ENCODE data around the gene CLEC4C. TPM values are rescaled to one million over a fixed set of nuclear protein-coding genes. Genes with fewer than 3 reads are reported as not detected.
"Not testable (repeated sequence)": the region's sequence is repeated elsewhere in the genome, so short reads cannot be mapped to it uniquely, and the experiment has no call there.

CLEC4C gene
- total RNA-seq, 1 experiment from 2014 or later = not detected

- ChIA-PET CTCF (no interaction called here), POLR2A (ENCODE audit: unreplicated experiment) (no interaction called here)
- TF ChIP-seq CTCF (conservative IDR thresholded peaks at IDR 0.05; ENCODE audit: low read depth, low read length) (no peak), EZH2phosphoT487 (IDR thresholded peaks at IDR 0.05; ENCODE audit: borderline replicate concordance, low read length) (no peak), EZH2 (IDR thresholded peaks at IDR 0.05; ENCODE audit: low read length, unreplicated experiment) (no peak)
- DNase-seq (no peak), ATAC-seq (no peak)
- no peak overlapping the region for H2AFZ ChIP-seq (ENCODE audit: low read length)
- no peaks in the 10 kb centered on the region for H3K9me3 ChIP-seq (ENCODE audit: low read length)
- no peaks in the 10 kb centered on the region for H3F3A ChIP-seq (ENCODE audit: low read length, unreplicated experiment)
- no peaks in the 10 kb centered on the region for H3K4me1 ChIP-seq (ENCODE audit: insufficient read depth, low read length)
- H3K27me3 ChIP-seq (ENCODE audit: low read length) = peaks cover 32% of the 10 kb centered on the region
- intact Hi-C loops (cut with micrococcal nuclease) = no loop called here
- no TSS peak for BruUV-seq (replicated peaks)
- no peak overlapping the region for H3K4me2 ChIP-seq (ENCODE audit: low read length)
- H3K9me2 ChIP-seq (replicated peaks; ENCODE audit: low read length) = no peaks in the 10 kb centered on the region
- no peaks in the 10 kb centered on the region for H3K79me2 ChIP-seq (ENCODE audit: low read length)
- H3K36me3 ChIP-seq (ENCODE audit: low read depth, low read length) = no peaks in the 10 kb centered on the region
- no peak overlapping the region for H3K27ac ChIP-seq (ENCODE audit: low read length)
- H3K9ac ChIP-seq (ENCODE audit: low read length) = no peak overlapping the region
- no peaks in the 10 kb centered on the region for H4K20me1 ChIP-seq (ENCODE audit: low read length)
- no peak overlapping the region for H3K4me3 ChIP-seq (ENCODE audit: low read length)
These were observed 41.1 kb upstream of the CLEC4C start for GRCh38 chr12:7788294-7788660.

- TF ChIP-seq EZH2 (IDR thresholded peaks at IDR 0.05; ENCODE audit: low read length, unreplicated experiment) = no peak
- no peak for TF ChIP-seq EZH2phosphoT487 (IDR thresholded peaks at IDR 0.05; ENCODE audit: borderline replicate concordance, low read length)
- TF ChIP-seq CTCF (conservative IDR thresholded peaks at IDR 0.05; ENCODE audit: low read depth, low read length) = no peak
- no peaks in the 10 kb centered on the region for H3F3A ChIP-seq (ENCODE audit: low read length, unreplicated experiment)
- H4K20me1 ChIP-seq (ENCODE audit: low read length) = no peaks in the 10 kb centered on the region
- CTCF ChIA-PET = no interaction called here
- no peak overlapping the region for H3K9ac ChIP-seq (ENCODE audit: low read length)
- H2AFZ ChIP-seq (ENCODE audit: low read length) = no peak overlapping the region
- H3K27me3 ChIP-seq (ENCODE audit: low read length) = peaks cover 32% of the 10 kb centered on the region
- no peaks in the 10 kb centered on the region for H3K9me2 ChIP-seq (replicated peaks; ENCODE audit: low read length)
- POLR2A ChIA-PET (ENCODE audit: unreplicated experiment) = no interaction called here
- H3K27ac ChIP-seq (ENCODE audit: low read length) = no peak overlapping the region
- H3K9me3 ChIP-seq (ENCODE audit: low read length) = no peaks in the 10 kb centered on the region
- no peak overlapping the region for H3K4me2 ChIP-seq (ENCODE audit: low read length)
- H3K4me1 ChIP-seq (ENCODE audit: insufficient read depth, low read length) = no peaks in the 10 kb centered on the region
- H3K36me3 ChIP-seq (ENCODE audit: low read depth, low read length) = no peaks in the 10 kb centered on the region
- H3K79me2 ChIP-seq (ENCODE audit: low read length) = no peaks in the 10 kb centered on the region
- intact Hi-C loops (cut with micrococcal nuclease) = no loop called here
- BruUV-seq (replicated peaks) = no TSS peak
- no peak for DNase-seq
- no peak overlapping the region for H3K4me3 ChIP-seq (ENCODE audit: low read length)
- no peak for ATAC-seq
These were observed 40.6 kb upstream of the CLEC4C start for GRCh38 chr12:7787574-7788293.

- no TSS peak for BruUV-seq (replicated peaks)
- TF ChIP-seq EZH2phosphoT487 (IDR thresholded peaks at IDR 0.05; ENCODE audit: borderline replicate concordance, low read length) = no peak
- no peak for TF ChIP-seq CTCF (conservative IDR thresholded peaks at IDR 0.05; ENCODE audit: low read depth, low read length)
- no peak for TF ChIP-seq EZH2 (IDR thresholded peaks at IDR 0.05; ENCODE audit: low read length, unreplicated experiment)
- Histone ChIP-seq H3K79me2 (ENCODE audit: low read length) (no peaks in the 10 kb centered on the region), H3K27me3 (ENCODE audit: low read length) (peaks cover 15% of the 10 kb centered on the region; the same call in 1 of the 2 replicates), H3F3A (ENCODE audit: low read length, unreplicated experiment) (no peaks in the 10 kb centered on the region), H2AFZ (ENCODE audit: low read length) (no peak overlapping the region), H3K9me3 (ENCODE audit: low read length) (no peaks in the 10 kb centered on the region), H4K20me1 (ENCODE audit: low read length) (no peaks in the 10 kb centered on the region), H3K9me2 (replicated peaks; ENCODE audit: low read length) (no peaks in the 10 kb centered on the region), H3K4me2 (ENCODE audit: low read length) (no peak overlapping the region), H3K27ac (ENCODE audit: low read length) (no peak overlapping the region), H3K4me3 (ENCODE audit: low read length) (no peak overlapping the region), H3K9ac (ENCODE audit: low read length) (no peak overlapping the region), H3K4me1 (ENCODE audit: insufficient read depth, low read length) (no peaks in the 10 kb centered on the region), H3K36me3 (ENCODE audit: low read depth, low read length) (no peaks in the 10 kb centered on the region)
- POLR2A ChIA-PET (ENCODE audit: unreplicated experiment) = no interaction called here
- CTCF ChIA-PET = no interaction called here
- intact Hi-C loops (cut with micrococcal nuclease) = no loop called here
- DNase-seq = no peak
- ATAC-seq = no peak
These were observed 37.5 kb upstream of the CLEC4C start for GRCh38 chr12:7784701-7785100.

GRCh38 chr12:7783433-7783832 is 36.3 kb upstream of the CLEC4C start:
- H3K4me2 ChIP-seq (ENCODE audit: low read length); H3K27ac ChIP-seq (ENCODE audit: low read length); H3K36me3 ChIP-seq (ENCODE audit: low read depth, low read length); CTCF ChIA-PET; H3K9me3 ChIP-seq (ENCODE audit: low read length); H3K79me2 ChIP-seq (ENCODE audit: low read length); BruUV-seq (replicated peaks); H3K9ac ChIP-seq (ENCODE audit: low read length); intact Hi-C loops (cut with micrococcal nuclease); H3F3A ChIP-seq (ENCODE audit: low read length, unreplicated experiment); H3K9me2 ChIP-seq (replicated peaks; ENCODE audit: low read length); H4K20me1 ChIP-seq (ENCODE audit: low read length); H3K4me1 ChIP-seq (ENCODE audit: insufficient read depth, low read length); ATAC-seq; POLR2A ChIA-PET (ENCODE audit: unreplicated experiment); DNase-seq; H2AFZ ChIP-seq (ENCODE audit: low read length); H3K4me3 ChIP-seq (ENCODE audit: low read length): not testable (repeated sequence)
- H3K27me3 ChIP-seq (ENCODE audit: low read length) = peaks cover 11% of the 10 kb centered on the region; the same call in 1 of the 2 replicates

Data from PC-3 (cell line).